HFF-Myc (cell line): ENCODE results near the gene TGIF1.

Experiments
- DNase-seq: peaks from one replicate; pipeline ENCODE4 v3.0.0-alpha.2; 2011; ENCODE audit warnings: low read depth; ENCODE audit errors: extremely low read depth
- H3K4me3 ChIP-seq: replicated peaks from 2 replicates; pipeline ENCODE4 v1.5.1; 2011; ENCODE audit warnings: low read depth, mild to moderate bottlenecking, control low read depth, low read length
- TF ChIP-seq, protein P1 (sequence below): IDR thresholded peaks from 2 replicates; pipeline ENCODE4 v1.5.1; 2012; ENCODE audit warnings: mild to moderate bottlenecking, low read depth, low read length, control low read depth; ENCODE audit errors: missing control alignments

The TGIF1 gene

DNA sequence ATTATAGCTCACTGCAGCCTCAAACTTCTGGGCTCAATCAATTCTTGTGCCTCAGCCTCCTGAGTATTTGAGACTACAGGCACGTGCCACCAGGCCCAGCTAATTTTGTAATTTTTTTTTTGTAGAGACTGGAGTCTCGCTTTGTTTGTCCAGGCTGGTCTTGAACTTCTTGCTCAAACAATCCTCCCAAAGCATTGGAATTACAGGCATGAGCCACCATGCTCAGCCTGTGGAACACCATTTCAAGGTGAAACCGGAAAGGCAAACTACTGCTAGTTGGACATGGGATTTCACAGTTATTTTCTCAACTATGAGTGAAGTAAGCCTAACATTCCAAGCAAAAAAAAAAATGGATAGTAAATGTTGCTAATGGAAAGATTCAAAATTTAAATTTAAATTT lies 20.9 kb upstream of the TGIF1 start:
- TF ChIP-seq, protein P1, sequence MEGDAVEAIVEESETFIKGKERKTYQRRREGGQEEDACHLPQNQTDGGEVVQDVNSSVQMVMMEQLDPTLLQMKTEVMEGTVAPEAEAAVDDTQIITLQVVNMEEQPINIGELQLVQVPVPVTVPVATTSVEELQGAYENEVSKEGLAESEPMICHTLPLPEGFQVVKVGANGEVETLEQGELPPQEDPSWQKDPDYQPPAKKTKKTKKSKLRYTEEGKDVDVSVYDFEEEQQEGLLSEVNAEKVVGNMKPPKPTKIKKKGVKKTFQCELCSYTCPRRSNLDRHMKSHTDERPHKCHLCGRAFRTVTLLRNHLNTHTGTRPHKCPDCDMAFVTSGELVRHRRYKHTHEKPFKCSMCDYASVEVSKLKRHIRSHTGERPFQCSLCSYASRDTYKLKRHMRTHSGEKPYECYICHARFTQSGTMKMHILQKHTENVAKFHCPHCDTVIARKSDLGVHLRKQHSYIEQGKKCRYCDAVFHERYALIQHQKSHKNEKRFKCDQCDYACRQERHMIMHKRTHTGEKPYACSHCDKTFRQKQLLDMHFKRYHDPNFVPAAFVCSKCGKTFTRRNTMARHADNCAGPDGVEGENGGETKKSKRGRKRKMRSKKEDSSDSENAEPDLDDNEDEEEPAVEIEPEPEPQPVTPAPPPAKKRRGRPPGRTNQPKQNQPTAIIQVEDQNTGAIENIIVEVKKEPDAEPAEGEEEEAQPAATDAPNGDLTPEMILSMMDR: no peak
- H3K4me3 ChIP-seq: no peak overlapping the region
- no peak for DNase-seq

DNA sequence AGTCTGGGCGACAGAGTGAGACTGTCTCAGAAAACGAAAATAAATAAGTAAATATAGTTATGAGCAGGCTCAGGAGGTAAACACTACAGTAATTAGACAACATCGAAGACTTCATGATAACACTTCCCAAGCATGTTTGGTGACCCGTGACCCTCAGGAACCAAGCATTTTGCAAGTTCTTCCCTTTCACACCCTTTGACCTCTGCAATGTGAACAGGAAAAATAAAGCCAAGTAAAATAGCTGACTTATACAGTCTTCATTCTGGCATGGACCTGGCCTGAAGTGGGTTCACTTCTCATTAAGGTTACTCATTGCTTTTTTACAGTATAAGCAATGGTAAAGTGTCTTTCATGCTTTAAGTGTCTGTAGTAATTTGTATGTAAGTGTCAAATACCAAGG lies 15.3 kb upstream of the TGIF1 start:
- TF ChIP-seq, protein P1: no peak
- DNase-seq: no peak
- H3K4me3 ChIP-seq: no peak overlapping the region

DNA sequence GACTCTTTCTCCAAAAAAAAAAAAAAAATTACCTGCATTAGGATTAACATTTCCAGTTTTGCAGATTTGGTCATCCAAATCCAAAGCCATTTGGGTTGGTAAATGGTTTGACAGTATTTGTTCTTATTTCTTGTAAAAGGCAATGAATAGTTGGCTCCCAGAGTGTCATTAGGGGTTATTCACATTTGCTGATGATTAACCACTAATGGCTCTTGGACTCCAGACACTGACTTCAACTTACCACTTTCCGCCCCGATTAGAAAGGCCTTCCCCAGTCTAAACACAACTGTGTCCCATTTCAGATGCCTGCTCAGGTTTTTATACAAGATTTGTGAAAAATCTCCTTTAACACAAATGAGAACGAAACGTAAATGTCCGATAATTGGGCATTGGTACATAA lies 9.6 kb upstream of the TGIF1 start:
- TF ChIP-seq, protein P1: no peak
- DNase-seq: no peak
- H3K4me3 ChIP-seq: no peak overlapping the region

DNA sequence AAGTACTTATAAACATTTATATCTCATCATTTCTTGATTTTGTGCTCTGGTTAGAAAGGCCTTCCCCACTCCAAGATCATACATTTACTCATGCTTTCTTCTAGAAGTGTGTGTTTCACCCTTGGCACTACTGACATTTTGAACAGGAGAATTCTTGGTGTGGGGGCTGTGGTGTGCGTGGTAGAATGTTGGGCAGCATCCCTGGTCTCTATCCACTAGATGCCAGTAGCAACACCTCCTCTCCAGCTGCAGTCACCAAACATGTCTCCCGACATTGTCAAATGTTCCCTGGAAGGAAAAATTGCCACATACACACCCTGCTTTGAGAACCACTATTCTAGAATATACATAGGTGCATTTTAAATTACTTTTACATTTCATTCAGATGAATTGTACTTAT lies 8.7 kb upstream of the TGIF1 start:
- no peak for DNase-seq
- TF ChIP-seq, protein P1: peak; percentile 39
- H3K4me3 ChIP-seq: no peak overlapping the region

DNA sequence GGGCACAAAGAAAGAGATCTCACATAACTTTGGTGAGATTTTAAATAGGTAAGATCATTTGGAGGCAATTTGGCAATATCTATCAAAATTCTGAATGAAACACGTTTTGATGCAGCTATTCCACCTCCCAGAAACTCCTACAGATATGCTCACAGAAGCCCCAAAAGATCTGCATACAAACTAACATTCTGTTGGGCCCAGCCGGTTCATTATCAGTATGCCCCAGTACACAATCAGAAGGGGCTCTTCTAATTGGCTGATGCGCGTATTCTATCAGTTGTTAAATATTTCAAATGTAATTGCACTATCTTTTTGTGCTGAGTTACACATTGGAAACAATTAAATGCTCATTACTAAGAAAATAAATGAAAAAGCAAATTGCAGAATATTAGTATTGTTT lies 7.1 kb upstream of the TGIF1 start:
- TF ChIP-seq, protein P1: no peak
- no peak for DNase-seq
- no peak overlapping the region for H3K4me3 ChIP-seq

DNA sequence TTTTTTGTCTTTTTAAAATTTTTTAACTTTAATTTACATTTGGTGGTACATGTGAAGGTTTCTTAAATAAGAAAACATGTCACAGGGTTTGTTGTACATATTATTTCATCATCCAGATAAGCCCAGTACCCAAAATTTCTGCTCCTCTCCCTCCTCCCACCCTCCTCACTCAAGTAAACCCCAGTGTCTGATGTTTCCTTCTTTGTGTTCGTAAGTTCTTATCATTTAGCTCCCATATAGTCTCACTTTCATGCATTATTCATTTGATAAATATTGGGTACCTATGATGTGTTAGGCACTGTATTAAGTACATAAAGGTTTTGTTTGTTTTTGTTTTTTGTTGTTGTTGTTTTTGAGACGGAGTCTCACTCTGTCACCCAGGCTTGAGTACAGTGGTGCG lies 5.7 kb upstream of the TGIF1 start:
- no peak overlapping the region for H3K4me3 ChIP-seq
- DNase-seq: no peak
- TF ChIP-seq, protein P1: no peak

DNA sequence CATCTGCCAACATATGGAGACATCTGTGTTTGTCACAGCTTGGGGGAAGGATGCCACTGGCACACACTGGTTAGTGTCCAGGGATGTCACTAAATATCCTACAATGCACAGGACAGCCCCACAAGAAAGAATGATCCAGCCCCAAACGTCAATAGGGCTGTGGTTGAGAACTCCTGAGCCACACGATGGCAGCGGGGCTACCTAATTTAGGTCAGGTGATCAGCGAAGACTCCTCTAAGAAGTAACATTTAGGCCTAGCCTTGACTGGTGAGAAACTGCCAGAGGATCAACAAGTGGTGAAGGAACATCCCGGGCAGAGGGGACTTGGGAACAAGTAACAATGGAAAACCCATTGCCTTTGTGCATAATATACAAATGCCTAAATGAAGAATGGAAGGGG lies 5.0 kb upstream of the TGIF1 start:
- DNase-seq: no peak
- no peak overlapping the region for H3K4me3 ChIP-seq
- TF ChIP-seq, protein P1: no peak
